HEK293 (cell line): ENCODE measurements around the gene LAMB1.

Experiments used
- CTCF ChIA-PET: fragments of 350-600 bp; formaldehyde crosslinking; extraction: SDS; loops from one replicate; lab custom pipeline; 2021; ENCODE audit warnings: antibody characterized with exemption; lab: Yijun Ruan, JAX
- POLR2A ChIA-PET: fragments of 300-600 bp; formaldehyde crosslinking; extraction: SDS; loops from one replicate; lab custom pipeline; 2020; ENCODE audit warnings: antibody characterized with exemption, inconsistent platforms; lab: Yijun Ruan, JAX
- H3K27ac ChIP-seq: fragments of 200-500 bp; sonication (Bioruptor generic); 2 replicates; pipeline ENCODE4 v1.5.1; 2014; ENCODE audit warnings: low read depth, low read length, control low read depth, inconsistent platforms; ENCODE audit errors: extremely low read depth
- H3K36me3 ChIP-seq, 2 experiments: fragments of 200-500 bp in 1 of 2; sonication (Bioruptor generic) in 1 of 2; 1 replicate in 1 of 2; 2 replicates in 1 of 2; pipeline ENCODE4 v1.5.1; 2014 to 2017; ENCODE audit warnings: inconsistent platforms in 2 of 2, low read length in 2 of 2; ENCODE audit not compliant: control insufficient read depth in 2 of 2, insufficient read depth in 1 of 2
- H3K4me1 ChIP-seq: fragments of 200-500 bp; sonication (Bioruptor generic); 2 replicates; pipeline ENCODE4 v1.5.1; 2014; ENCODE audit warnings: mild to moderate bottlenecking, low read length, inconsistent platforms; ENCODE audit not compliant: control insufficient read depth, insufficient read depth
- H3K4me3 ChIP-seq: 2 replicates; pipeline ENCODE4 v1.5.1; 2011; ENCODE audit warnings: low read depth, mild to moderate bottlenecking, control low read depth, low read length, moderate library complexity
- H3K9me3 ChIP-seq: fragments of 200-500 bp; sonication (Bioruptor generic); 2 replicates; pipeline ENCODE4 v1.5.1; 2014; ENCODE audit warnings: low read depth, low read length, inconsistent platforms; ENCODE audit not compliant: control insufficient read depth, insufficient read depth
- HOXD13 ChIP-seq: sonication (generic); formaldehyde crosslinking; IDR thresholded peaks from 2 replicates; pipeline ENCODE4 v1.8.0; 2022; ENCODE audit warnings: missing genetic modification reagents, borderline replicate concordance
- KLF7 ChIP-seq: fragments of 450-650 bp; formaldehyde crosslinking; IDR thresholded peaks from 2 replicates; pipeline ENCODE4 v1.5.1; 2016; ENCODE audit warnings: missing biosample characterization, missing genetic modification characterization, borderline replicate concordance
- SALL2 ChIP-seq: fragments of 450-650 bp; formaldehyde crosslinking; IDR thresholded peaks from 2 replicates; pipeline ENCODE4 v1.5.0; 2017; ENCODE audit warnings: missing biosample characterization, mild to moderate bottlenecking, missing genetic modification characterization, borderline replicate concordance
- SCRT1 ChIP-seq: fragments of 450-650 bp; formaldehyde crosslinking; IDR thresholded peaks from 2 replicates; pipeline ENCODE4 v1.5.1; 2016; ENCODE audit warnings: missing biosample characterization, missing genetic modification characterization, borderline replicate concordance
- SP2 ChIP-seq: fragments of 450-650 bp; formaldehyde crosslinking; IDR thresholded peaks from 2 replicates; pipeline ENCODE4 v1.5.1; 2016; ENCODE audit warnings: missing biosample characterization, missing genetic modification characterization
- ZBTB20 ChIP-seq: fragments of 450-650 bp; formaldehyde crosslinking; IDR thresholded peaks from 2 replicates; pipeline ENCODE4 v1.5.1; 2016; ENCODE audit warnings: missing biosample characterization, missing genetic modification characterization
- ZFHX2 ChIP-seq: fragments of 450-650 bp; formaldehyde crosslinking; conservative IDR thresholded peaks from 2 replicates; pipeline ENCODE4 v1.5.1; 2016; ENCODE audit warnings: missing biosample characterization, missing genetic modification characterization
- ZFP3 ChIP-seq: fragments of 450-650 bp; formaldehyde crosslinking; IDR thresholded peaks from 2 replicates; pipeline ENCODE4 v1.5.1; 2016; ENCODE audit warnings: low read depth, missing biosample characterization, missing genetic modification characterization
- ZNF132 ChIP-seq: fragments of 450-650 bp; formaldehyde crosslinking; IDR thresholded peaks from 2 replicates; pipeline ENCODE4 v1.5.1; 2017; ENCODE audit warnings: missing biosample characterization, missing genetic modification characterization, borderline replicate concordance
- ZNF146 ChIP-seq: fragments of 450-650 bp; formaldehyde crosslinking; IDR thresholded peaks from 2 replicates; pipeline ENCODE4 v1.5.1; 2016; ENCODE audit warnings: missing biosample characterization, missing genetic modification characterization
- ZNF324 ChIP-seq: fragments of 450-650 bp; formaldehyde crosslinking; IDR thresholded peaks from 2 replicates; pipeline ENCODE4 v1.5.1; 2016; ENCODE audit warnings: missing biosample characterization, missing genetic modification characterization
- ZNF544 ChIP-seq: fragments of 450-650 bp; formaldehyde crosslinking; IDR thresholded peaks from 2 replicates; pipeline ENCODE4 v1.5.0; 2017; ENCODE audit warnings: missing biosample characterization, missing genetic modification characterization
- ZNF548 ChIP-seq: fragments of 450-650 bp; formaldehyde crosslinking; IDR thresholded peaks from 2 replicates; pipeline ENCODE4 v1.5.1; 2016; ENCODE audit warnings: missing biosample characterization, missing genetic modification characterization
- ZNF610 ChIP-seq: fragments of 450-650 bp; formaldehyde crosslinking; IDR thresholded peaks from 2 replicates; pipeline ENCODE4 v1.5.1; 2016; ENCODE audit warnings: missing biosample characterization, missing genetic modification characterization, borderline replicate concordance
- ZNF664 ChIP-seq: fragments of 450-650 bp; formaldehyde crosslinking; IDR thresholded peaks from 2 replicates; pipeline ENCODE4 v1.5.1; 2016; ENCODE audit warnings: missing biosample characterization, missing genetic modification characterization
- ZSCAN16 ChIP-seq: fragments of 450-650 bp; formaldehyde crosslinking; IDR thresholded peaks from 2 replicates; pipeline ENCODE4 v1.5.1; 2016; ENCODE audit warnings: missing biosample characterization, missing genetic modification characterization
- TF ChIP-seq, protein P1 (sequence below): IDR thresholded peaks from 2 replicates; pipeline ENCODE4 v1.6.1; 2011; ENCODE audit warnings: mild to moderate bottlenecking, low read depth, low read length, borderline replicate concordance
- TF ChIP-seq, protein P2 (sequence below): fragments of 450-650 bp; formaldehyde crosslinking; IDR thresholded peaks from 2 replicates; pipeline ENCODE4; 2016; ENCODE audit warnings: missing biosample characterization, missing genetic modification characterization
- TF ChIP-seq, protein P3 (sequence below): fragments of 450-650 bp; formaldehyde crosslinking; IDR thresholded peaks from 2 replicates; pipeline ENCODE4 v1.5.1; 2016; ENCODE audit warnings: missing biosample characterization, missing genetic modification characterization
- TF ChIP-seq, protein P4 (sequence below): fragments of 450-650 bp; formaldehyde crosslinking; IDR thresholded peaks from 2 replicates; pipeline ENCODE4 v1.5.1; 2016; ENCODE audit warnings: missing biosample characterization, missing genetic modification characterization
- TF ChIP-seq, protein P5 (sequence below): fragments of 450-650 bp; formaldehyde crosslinking; IDR thresholded peaks from 2 replicates; pipeline ENCODE4 v1.5.1; 2016; ENCODE audit warnings: missing biosample characterization, missing genetic modification characterization
- TF ChIP-seq, protein P6 (sequence below): fragments of 450-650 bp; formaldehyde crosslinking; IDR thresholded peaks from 2 replicates; pipeline ENCODE4 v1.5.1; 2017; ENCODE audit warnings: missing biosample characterization, missing genetic modification characterization

LAMB1 gene

DNA sequence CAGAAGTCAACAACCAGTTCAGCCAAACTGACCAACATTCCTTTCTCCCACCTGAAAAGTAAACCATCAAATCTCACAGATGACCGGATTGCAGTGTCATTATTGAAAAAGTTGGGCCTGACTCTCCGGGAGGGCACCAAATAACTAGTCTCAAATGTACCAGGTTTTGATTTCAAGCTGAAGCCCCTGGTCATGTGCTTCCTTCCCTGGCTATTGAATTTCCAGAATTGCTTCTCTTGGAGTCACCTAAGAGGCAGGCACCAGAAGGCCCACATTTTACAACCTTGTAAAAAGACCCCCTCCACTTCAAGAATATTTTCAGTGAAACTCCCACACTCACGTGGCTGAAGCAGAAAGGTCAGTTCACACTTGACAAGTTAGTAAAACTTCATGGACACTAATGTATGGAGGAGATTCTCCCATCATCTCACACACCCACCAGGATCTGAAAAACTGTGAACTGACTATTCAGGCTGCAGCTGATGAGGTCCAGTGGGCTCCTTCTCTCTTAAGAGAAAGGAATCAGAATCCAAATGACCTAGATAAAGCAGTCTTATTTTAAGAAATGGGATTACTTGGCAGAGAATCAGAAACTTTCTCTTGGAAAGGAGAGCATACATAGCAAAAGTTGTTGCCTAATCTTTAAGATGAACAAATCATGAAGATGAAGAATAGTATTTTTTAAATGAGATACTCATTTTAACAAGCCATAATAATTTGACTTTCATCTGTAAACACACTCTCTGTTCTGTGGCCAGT is 58.4 kb downstream of the LAMB1 start:
- peaks cover under 1% of the 10 kb centered on the region; the same call in 1 of the 2 replicates for H3K4me1 ChIP-seq
- ChIA-PET CTCF (no interaction called here), POLR2A (no interaction called here)
- H3K36me3 ChIP-seq, result peaks cover 3 to 41% of the 10 kb centered on the region in 2 experiments
- H3K9me3 ChIP-seq, result no peaks in the 10 kb centered on the region
- no peak overlapping the region for H3K4me3 ChIP-seq
- TF ChIP-seq ZNF664 (tag by site-specific recombination) (0 out of 2 replicates have a peak, but pooled peaks have one; percentile 5), ZNF146 (tag by site-specific recombination) (no peak)
- no peak overlapping the region for H3K27ac ChIP-seq

DNA sequence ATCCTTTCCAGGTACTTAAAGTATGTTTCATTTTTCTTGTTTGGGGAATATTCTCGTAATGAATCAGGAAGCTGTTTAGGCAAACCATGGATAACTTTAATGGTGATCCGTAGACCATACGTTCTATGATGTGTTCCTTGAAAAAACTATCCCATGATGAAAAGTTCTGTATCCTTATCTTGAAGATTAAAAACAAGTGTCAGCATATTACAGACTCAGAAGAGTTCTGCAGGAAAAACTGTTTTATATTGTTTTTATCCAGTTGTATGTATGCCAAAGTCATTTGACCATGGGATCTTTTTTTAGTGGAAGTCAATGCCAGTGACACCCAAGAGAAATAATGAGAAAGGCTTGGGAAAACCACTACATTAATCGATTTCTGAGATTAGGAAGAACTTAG is 59.9 kb downstream of the LAMB1 start:
- TF ChIP-seq ZNF132 (tag by site-specific recombination), result no peak
- TF ChIP-seq SP2, result no peak
- TF ChIP-seq SALL2 (tag by site-specific recombination), result no peak
- no peak for TF ChIP-seq ZFHX2 (tag by site-specific recombination)
- no peak for TF ChIP-seq ZNF544 (tag by site-specific recombination)
- TF ChIP-seq, protein P1, sequence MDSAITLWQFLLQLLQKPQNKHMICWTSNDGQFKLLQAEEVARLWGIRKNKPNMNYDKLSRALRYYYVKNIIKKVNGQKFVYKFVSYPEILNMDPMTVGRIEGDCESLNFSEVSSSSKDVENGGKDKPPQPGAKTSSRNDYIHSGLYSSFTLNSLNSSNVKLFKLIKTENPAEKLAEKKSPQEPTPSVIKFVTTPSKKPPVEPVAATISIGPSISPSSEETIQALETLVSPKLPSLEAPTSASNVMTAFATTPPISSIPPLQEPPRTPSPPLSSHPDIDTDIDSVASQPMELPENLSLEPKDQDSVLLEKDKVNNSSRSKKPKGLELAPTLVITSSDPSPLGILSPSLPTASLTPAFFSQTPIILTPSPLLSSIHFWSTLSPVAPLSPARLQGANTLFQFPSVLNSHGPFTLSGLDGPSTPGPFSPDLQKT, result no peak
- TF ChIP-seq ZBTB20 (tag by site-specific recombination), result no peak
- TF ChIP-seq KLF7 (tag by site-specific recombination), result no peak
- no peak for TF ChIP-seq SCRT1 (tag by site-specific recombination)
- no peak for TF ChIP-seq ZNF610 (tag by site-specific recombination)
- TF ChIP-seq HOXD13 (CRISPR knock-in tag), result no peak
- TF ChIP-seq, protein P2, sequence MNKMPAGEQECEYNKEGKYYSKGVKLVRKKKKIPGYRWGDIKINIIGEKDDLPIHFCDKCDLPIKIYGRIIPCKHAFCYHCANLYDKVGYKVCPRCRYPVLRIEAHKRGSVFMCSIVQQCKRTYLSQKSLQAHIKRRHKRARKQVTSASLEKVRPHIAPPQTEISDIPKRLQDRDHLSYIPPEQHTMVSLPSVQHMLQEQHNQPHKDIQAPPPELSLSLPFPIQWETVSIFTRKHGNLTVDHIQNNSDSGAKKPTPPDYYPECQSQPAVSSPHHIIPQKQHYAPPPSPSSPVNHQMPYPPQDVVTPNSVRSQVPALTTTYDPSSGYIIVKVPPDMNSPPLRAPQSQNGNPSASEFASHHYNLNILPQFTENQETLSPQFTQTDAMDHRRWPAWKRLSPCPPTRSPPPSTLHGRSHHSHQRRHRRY (tag by site-specific recombination), result no peak
- no peak overlapping the region for H3K27ac ChIP-seq
- CTCF ChIA-PET, result no interaction called here
- H3K9me3 ChIP-seq, result no peaks in the 10 kb centered on the region
- H3K36me3 ChIP-seq, result peaks cover 0 to 50% of the 10 kb centered on the region in 2 experiments; a peak in 2 of 3 replicates
- POLR2A ChIA-PET, result no interaction called here
- no peak overlapping the region for H3K4me3 ChIP-seq
- no peaks in the 10 kb centered on the region for H3K4me1 ChIP-seq

DNA sequence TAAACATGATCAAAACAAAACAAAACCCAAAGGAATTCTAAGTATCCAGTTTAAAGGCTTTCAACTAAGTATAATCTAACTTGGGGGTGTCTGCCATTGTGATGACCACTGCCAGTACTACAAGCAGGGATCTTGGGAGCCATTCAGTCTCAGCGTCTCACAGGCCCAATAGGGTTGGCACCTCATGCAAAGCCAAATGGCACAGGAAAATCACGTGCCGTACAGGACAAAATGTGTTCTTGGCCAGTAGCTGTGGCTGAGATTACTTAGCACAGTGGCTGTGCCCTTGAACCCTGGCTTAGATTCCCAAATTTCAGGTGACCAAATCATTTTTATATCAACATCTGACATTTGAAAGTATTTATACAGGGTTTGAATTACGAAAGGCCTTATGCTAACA is 62.0 kb downstream of the LAMB1 start:
- ChIA-PET POLR2A (no interaction called here), CTCF (interaction anchor here (0.6 kb wide), 1 partner anchor 29 kb away, joined by 5 read pairs; no protein-coding TSS in a partner anchor)
- H3K27ac ChIP-seq, result no peak overlapping the region
- no peaks in the 10 kb centered on the region for H3K9me3 ChIP-seq
- peaks cover 0 to 54% of the 10 kb centered on the region in 2 experiments; a peak in 2 of 3 replicates for H3K36me3 ChIP-seq
- H3K4me3 ChIP-seq, result no peak overlapping the region
- no peaks in the 10 kb centered on the region for H3K4me1 ChIP-seq
- TF ChIP-seq, protein P3, sequence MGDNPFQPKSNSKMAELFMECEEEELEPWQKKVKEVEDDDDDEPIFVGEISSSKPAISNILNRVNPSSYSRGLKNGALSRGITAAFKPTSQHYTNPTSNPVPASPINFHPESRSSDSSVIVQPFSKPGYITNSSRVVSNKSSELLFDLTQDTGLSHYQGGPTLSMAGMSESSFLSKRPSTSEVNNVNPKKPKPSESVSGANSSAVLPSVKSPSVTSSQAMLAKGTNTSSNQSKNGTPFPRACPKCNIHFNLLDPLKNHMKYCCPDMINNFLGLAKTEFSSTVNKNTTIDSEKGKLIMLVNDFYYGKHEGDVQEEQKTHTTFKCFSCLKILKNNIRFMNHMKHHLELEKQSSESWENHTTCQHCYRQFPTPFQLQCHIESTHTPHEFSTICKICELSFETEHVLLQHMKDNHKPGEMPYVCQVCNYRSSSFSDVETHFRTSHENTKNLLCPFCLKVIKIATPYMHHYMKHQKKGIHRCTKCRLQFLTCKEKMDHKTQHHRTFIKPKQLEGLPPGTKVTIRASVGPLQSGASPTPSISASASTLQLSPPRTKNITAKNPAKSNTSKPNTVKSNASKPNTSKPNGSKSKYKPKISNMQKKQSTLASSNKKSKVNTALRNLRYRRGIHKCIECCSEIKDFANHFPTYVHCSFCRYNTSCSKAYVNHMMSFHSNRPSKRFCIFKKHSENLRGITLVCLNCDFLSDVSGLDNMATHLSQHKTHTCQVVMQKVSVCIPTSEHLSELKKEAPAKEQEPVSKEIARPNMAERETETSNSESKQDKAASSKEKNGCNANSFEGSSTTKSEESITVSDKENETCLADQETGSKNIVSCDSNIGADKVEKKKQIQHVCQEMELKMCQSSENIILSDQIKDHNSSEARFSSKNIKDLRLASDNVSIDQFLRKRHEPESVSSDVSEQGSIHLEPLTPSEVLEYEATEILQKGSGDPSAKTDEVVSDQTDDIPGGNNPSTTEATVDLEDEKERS, result no peak
- TF ChIP-seq, protein P4, sequence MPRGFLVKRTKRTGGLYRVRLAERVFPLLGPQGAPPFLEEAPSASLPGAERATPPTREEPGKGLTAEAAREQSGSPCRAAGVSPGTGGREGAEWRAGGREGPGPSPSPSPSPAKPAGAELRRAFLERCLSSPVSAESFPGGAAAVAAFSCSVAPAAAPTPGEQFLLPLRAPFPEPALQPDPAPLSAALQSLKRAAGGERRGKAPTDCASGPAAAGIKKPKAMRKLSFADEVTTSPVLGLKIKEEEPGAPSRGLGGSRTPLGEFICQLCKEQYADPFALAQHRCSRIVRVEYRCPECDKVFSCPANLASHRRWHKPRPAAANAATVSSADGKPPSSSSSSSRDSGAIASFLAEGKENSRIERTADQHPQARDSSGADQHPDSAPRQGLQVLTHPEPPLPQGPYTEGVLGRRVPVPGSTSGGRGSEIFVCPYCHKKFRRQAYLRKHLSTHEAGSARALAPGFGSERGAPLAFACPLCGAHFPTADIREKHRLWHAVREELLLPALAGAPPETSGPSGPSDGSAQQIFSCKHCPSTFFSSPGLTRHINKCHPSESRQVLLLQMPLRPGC, result no peak
- TF ChIP-seq ZNF324 (tag by site-specific recombination) (no peak), ZSCAN16 (tag by site-specific recombination) (no peak), ZFP3 (no peak), ZNF548 (tag by site-specific recombination) (no peak)
- TF ChIP-seq, protein P5, sequence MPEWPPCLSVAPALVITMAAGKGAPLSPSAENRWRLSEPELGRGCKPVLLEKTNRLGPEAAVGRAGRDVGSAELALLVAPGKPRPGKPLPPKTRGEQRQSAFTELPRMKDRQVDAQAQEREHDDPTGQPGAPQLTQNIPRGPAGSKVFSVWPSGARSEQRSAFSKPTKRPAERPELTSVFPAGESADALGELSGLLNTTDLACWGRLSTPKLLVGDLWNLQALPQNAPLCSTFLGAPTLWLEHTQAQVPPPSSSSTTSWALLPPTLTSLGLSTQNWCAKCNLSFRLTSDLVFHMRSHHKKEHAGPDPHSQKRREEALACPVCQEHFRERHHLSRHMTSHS, result no peak
- TF ChIP-seq, protein P6, sequence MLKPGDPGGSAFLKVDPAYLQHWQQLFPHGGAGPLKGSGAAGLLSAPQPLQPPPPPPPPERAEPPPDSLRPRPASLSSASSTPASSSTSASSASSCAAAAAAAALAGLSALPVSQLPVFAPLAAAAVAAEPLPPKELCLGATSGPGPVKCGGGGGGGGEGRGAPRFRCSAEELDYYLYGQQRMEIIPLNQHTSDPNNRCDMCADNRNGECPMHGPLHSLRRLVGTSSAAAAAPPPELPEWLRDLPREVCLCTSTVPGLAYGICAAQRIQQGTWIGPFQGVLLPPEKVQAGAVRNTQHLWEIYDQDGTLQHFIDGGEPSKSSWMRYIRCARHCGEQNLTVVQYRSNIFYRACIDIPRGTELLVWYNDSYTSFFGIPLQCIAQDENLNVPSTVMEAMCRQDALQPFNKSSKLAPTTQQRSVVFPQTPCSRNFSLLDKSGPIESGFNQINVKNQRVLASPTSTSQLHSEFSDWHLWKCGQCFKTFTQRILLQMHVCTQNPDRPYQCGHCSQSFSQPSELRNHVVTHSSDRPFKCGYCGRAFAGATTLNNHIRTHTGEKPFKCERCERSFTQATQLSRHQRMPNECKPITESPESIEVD (tag by site-specific recombination), result no peak
